Measurements from ENCODE around the gene REPIN1. TPM values are rescaled to one million over a fixed set of nuclear protein-coding genes. Genes with fewer than 3 reads are reported as not detected.

The REPIN1 gene
- total RNA-seq, 1 experiment from 2014 or later: 106 TPM

GRCh38 chr7:150413640-150414081 is 45.0 kb downstream of the REPIN1 start:
- peak; percentile 27 for DNase-seq
- Histone ChIP-seq H2AFZ (ENCODE audit: low read length) (no peak overlapping the region), H3K23me2 (ENCODE audit: insufficient read length, low read depth, low read length, poor library complexity, severe bottlenecking) (no peaks in the 10 kb centered on the region), H4K5ac (ENCODE audit: insufficient read length, low read depth, low read length) (no peak overlapping the region), H3K14ac (ENCODE audit: insufficient read depth, low read length) (no peak overlapping the region; the same call in 1 of the 2 replicates), H3T11ph (ENCODE audit: low read length) (no peak overlapping the region), H3K79me1 (ENCODE audit: insufficient read depth, low read depth, low read length, poor library complexity, severe bottlenecking) (no peaks in the 10 kb centered on the region), H3K18ac (ENCODE audit: insufficient read length, low read depth, low read length) (no peak overlapping the region), H2BK120ac (ENCODE audit: low read depth, low read length, poor library complexity, severe bottlenecking) (no peak overlapping the region), H2BK5ac (ENCODE audit: insufficient read length, low read length) (no peak overlapping the region), H3K27ac (ENCODE audit: insufficient read length, low read depth, low read length) (no peak overlapping the region), H3K4me1 (ENCODE audit: insufficient read depth, low read length) (no peaks in the 10 kb centered on the region), H3K79me2 (ENCODE audit: insufficient read depth, low read length) (no peaks in the 10 kb centered on the region), H4K20me1 (ENCODE audit: control insufficient read depth, insufficient read depth, insufficient read length) (no peaks in the 10 kb centered on the region), H3K56ac (ENCODE audit: insufficient read length, low read depth, low read length) (no peak overlapping the region), H2BK20ac (ENCODE audit: low read depth, low read length, poor library complexity, severe bottlenecking) (no peak overlapping the region), H3K4ac (ENCODE audit: low read depth, low read length) (no peak overlapping the region), H3K27me3 (ENCODE audit: insufficient read depth, low read length) (no peaks in the 10 kb centered on the region), H4K91ac (ENCODE audit: insufficient read length, low read depth, low read length) (no peak overlapping the region), H3K23ac (ENCODE audit: insufficient read length, low read depth, low read length) (no peak overlapping the region), H3K4me2 (ENCODE audit: insufficient read depth, insufficient read length, low read length) (no peak overlapping the region), H2BK15ac (ENCODE audit: low read depth, low read length) (no peak overlapping the region), H3K9me3 (ENCODE audit: control insufficient read depth, low read depth, low read length) (no peaks in the 10 kb centered on the region), H2AK5ac (ENCODE audit: insufficient read length, low read length) (no peak overlapping the region), H2BK12ac (ENCODE audit: insufficient read length, low read depth, low read length) (no peak overlapping the region), H4K8ac (replicated peaks; ENCODE audit: insufficient read length, low read depth, low read length) (no peak overlapping the region), H3K9ac (ENCODE audit: extremely low read depth, insufficient read length, low read length) (no peak overlapping the region)
- no peak for TF ChIP-seq CTCF (conservative IDR thresholded peaks at IDR 0.05)
- Mint-ChIP-seq H3K36me3 (ENCODE audit: insufficient read depth in 1 of 3, low read depth in 3 of 3) (peaks cover 9 to 38% (median 36%) of the 10 kb centered on the region in 3 experiments; a peak in 6 of 7 replicates), H3K27ac (peak overlapping the region in 1 of 3 experiments; percentile 22; a peak in 2 of 7 replicates), H3K4me3 (no peak overlapping the region), H3K9me3 (no peaks in the 10 kb centered on the region; a peak in 2 of 5 replicates), H3K27me3 (ENCODE audit: low read depth) (no peaks in the 10 kb centered on the region; the same call in 1 of the 2 replicates), H3K4me1 (peaks cover 10 to 23% of the 10 kb centered on the region in 2 experiments)
- WGBS (ENCODE audit: extremely low coverage, insufficient read length, low lambda C conversion rate): no CpG with 5 or more reads among the region's 11 CpGs

All from H9 (cell line).